Heart left ventricle (tissue), 16 donors: ENCODE data around the gene CBX4. TPM values are rescaled to one million over a fixed set of nuclear protein-coding genes. Genes with fewer than 3 reads are reported as not detected.

Source experiments
- ATAC-seq, 4 donors: fragments of 200-7000 bp; cut with Tn5 transposase; one replicate each; pipeline ENCODE4 v1.9.1; 2020 to 2022; ENCODE audit warnings: moderate library complexity in 4 of 4, mild to moderate bottlenecking in 3 of 4, moderate number of reproducible peaks in 1 of 4
- DNase-seq, 5 donors: peaks; one replicate each; pipeline ENCODE4 v3.0.0-alpha.2; 2020
- H3K27ac ChIP-seq, 12 donors: fragments of 200-600 bp; sonication (generic) in 4 of 12; one replicate each; pipeline versions ENCODE4 v1.5.0 to v1.8.0; 2016 to 2022; ENCODE audit warnings: mild to moderate bottlenecking in 2 of 12
- H3K27me3 ChIP-seq, 9 donors: fragments of 200-600 bp; sonication (generic) in 2 of 9; one replicate each; pipeline versions ENCODE4 v1.5.1 to v1.8.0; 2016 to 2022; ENCODE audit warnings: mild to moderate bottlenecking in 3 of 9
- H3K36me3 ChIP-seq, 9 donors: fragments of 200-600 bp; sonication (generic) in 2 of 9; one replicate each; pipeline versions ENCODE4 v1.5.0 to v1.8.0; 2018 to 2022; ENCODE audit warnings: mild to moderate bottlenecking in 2 of 9
- H3K4me1 ChIP-seq, 12 donors: fragments of 200-600 bp; sonication (generic) in 4 of 12; one replicate each; pipeline versions ENCODE4 v1.5.0 to v1.8.0; 2016 to 2022; ENCODE audit warnings: mild to moderate bottlenecking in 3 of 12
- H3K4me3 ChIP-seq, 12 donors: fragments of 200-600 bp; sonication (generic) in 4 of 12; one replicate each; pipeline versions ENCODE4 v1.5.0 to v1.8.0; 2017 to 2022; ENCODE audit warnings: mild to moderate bottlenecking in 9 of 12, moderate library complexity in 4 of 12
- H3K9me3 ChIP-seq, 12 donors: fragments of 200-600 bp; sonication (generic) in 4 of 12; one replicate each; pipeline versions ENCODE4 v1.5.0 to v1.8.0; 2016 to 2022; ENCODE audit warnings: mild to moderate bottlenecking in 1 of 12
- POLR2A ChIP-seq, 2 donors: fragments of 450-650 bp; IDR thresholded peaks; one replicate each; pipeline ENCODE4 v1.6.1; 2017; ENCODE audit warnings: antibody characterized with exemption in 2 of 2, mild to moderate bottlenecking in 2 of 2, moderate library complexity in 2 of 2
- WGBS, 4 donors: extraction: QIAGEN DNeasy Blood & Tissue Kit in 2 of 4; methylation state at CpG; one replicate each; pipeline versions ENCODE4 v1.1.5 to v1.1.7; 2013 to 2018; 5-methylcytosine and 5-hydroxymethylcytosine counted together
- intact Hi-C, 10 donors: fragments of 100-400 bp; cut with DNase I; formaldehyde crosslinking; loops; one replicate each; pipeline versions ENCODE4 v1.11.1 to v1.14.2; 2022
- polyA plus RNA-seq, 2 donors: library from polyadenylated mRNA; stranded (reverse); fragments of 200-250 nt; gene quantifications; one replicate each; pipeline ENCODE4 v1.2.3, GENCODE V29; 2013
- total RNA-seq, 9 donors: library from RNA; depleted of rRNA in 2 of 9; stranded (reverse); fragments of >200 nt in 2 of 9; fragmentation: NEBNext Ultra II Directional in 3 of 9; extraction: Animal tissue kit (Norgen Biotek cat#: 25700) in 3 of 9; gene quantifications; one replicate each; pipeline versions ENCODE4 v1.1.0 to v1.2.4, GENCODE V29; 2016 to 2023
- TF ChIP-seq, protein P1 (sequence below), 12 donors: fragments of 200-600 bp; sonication (generic) in 4 of 12; IDR thresholded peaks; one replicate each; pipeline versions ENCODE4 v1.5.0 to v1.8.0; 2018 to 2022; ENCODE audit warnings: antibody characterized with exemption in 12 of 12, mild to moderate bottlenecking in 5 of 12
- donor health status: ischemic (EF 13 %, LVEDD 7.1; RV severe dilation, severe dysfunction).
- donor health status: healthy with polysubstance abuse.
- donor health status: DM: no; HTN: yes; CAD: no.
- donor health status: DM: no; HTN: no; CAD: no.
- donor health status: ischemic (EF 25% LVEDD 6.9; RV normal size, moderate dysfunction).
- donor health status: ischemic (EF 25% LVEDD 5.7; RV mildly dilated, moderate dysfunction).
- donor health status: healthy.
- donor health status: DM: yes; HTN: yes; CAD: no.
- donor health status: ischemic (EF 35%, LVEDD 5.7; RV mildly dilated, moderate dysfunction).
- donor health status: nonischemic (EF 11% LVEDD 7.7; RV severe dilation, severe dysfunction).
- donor health status: DM: yes; HTN: yes; CAD: no.
- donor health status: PGD.
- donor health status: ischemic (EF 29% LVEDD 5.4; RV normal size, mild dysfunction).
- donor health status: nonischemic (EF 23%, LVEDD 6.1; RV moderate dilation, normal function).

Gene CBX4
- total and polyA plus RNA-seq, 11 donors = 10.9 to 41.1 (median 26.8) TPM

DNA sequence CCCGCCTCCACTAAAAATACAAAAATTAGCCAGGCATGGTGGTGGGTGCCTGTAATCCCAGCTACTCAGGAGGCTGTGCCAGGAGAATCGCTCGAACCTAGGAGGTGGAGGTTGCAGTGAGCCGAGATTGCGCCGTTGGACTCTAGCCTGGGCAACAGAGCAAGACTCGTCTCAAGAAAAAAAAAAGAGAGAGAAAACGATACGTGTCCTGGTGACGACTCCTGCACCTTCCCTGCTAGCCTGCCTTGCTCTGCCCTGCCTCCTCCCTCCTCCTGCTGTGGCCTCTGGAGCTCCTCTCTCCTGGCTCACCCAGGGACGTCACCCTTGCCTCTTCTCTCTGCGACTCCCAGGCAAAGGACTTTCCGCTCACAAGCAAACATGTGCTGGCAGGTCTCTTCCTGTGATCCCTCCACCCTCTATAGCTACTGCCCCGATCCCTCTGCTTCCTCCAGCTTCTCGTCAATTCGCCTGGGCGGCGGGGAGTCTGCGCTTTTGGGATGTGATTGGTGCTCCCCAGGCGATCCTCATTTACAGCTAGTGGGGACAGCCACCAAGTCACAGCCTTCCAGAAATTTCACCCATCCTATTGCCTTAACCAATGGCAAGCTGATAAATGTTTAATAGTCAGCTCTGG lies 25.5 kb upstream of the CBX4 start:
- peak in 1 of 5 donors; percentile 37 for DNase-seq
- Histone ChIP-seq H3K9me3 (no peaks in the 10 kb centered on the region), H3K27ac (no peak overlapping the region), H3K36me3 (no peaks in the 10 kb centered on the region), H3K4me1 (peaks cover 0 to 6% (median 0%) of the 10 kb centered on the region in 12 donors), H3K4me3 (no peak overlapping the region), H3K27me3 (peaks cover 0 to 58% (median 12%) of the 10 kb centered on the region in 9 donors)
- TF ChIP-seq POLR2A (IDR thresholded peaks at IDR 0.05) = no peak
- WGBS, 4 donors = 69 to 76% (median 73%) methylated on average over 20 of the region's 20 CpGs
- intact Hi-C loops = loop anchor here in 1 of 10 donors (10.0 kb wide), 1 partner anchor 130 kb away; no protein-coding TSS in a partner anchor
- no peak for ATAC-seq

DNA sequence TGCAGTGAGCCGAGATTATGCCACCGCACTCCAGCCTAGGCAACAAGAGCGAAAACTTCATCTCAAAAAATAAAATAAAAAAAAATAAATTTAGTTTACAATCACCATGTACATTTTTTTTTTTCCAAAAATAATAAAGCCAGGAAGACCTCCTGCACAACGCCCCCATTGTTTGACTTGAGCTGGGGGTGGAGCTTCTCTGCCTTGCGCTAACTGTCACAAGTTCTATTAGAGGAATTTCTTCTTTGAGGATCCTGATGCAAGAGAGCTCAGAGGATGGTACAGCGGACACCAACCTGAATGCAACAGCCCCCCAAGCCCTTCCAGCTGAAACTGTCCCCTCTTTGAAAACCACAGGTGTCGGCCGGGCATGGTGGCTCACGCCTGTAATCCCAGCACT lies 24.9 kb upstream of the CBX4 start:
- Histone ChIP-seq H3K27me3 (peaks cover 0 to 61% (median 12%) of the 10 kb centered on the region in 9 donors), H3K36me3 (no peaks in the 10 kb centered on the region), H3K27ac (no peak overlapping the region), H3K4me3 (no peak overlapping the region), H3K9me3 (no peaks in the 10 kb centered on the region), H3K4me1 (peaks cover 0 to 6% (median 0%) of the 10 kb centered on the region in 12 donors)
- WGBS, 4 donors = 82 to 88% (median 86%) methylated on average over 8 to 9 of the region's 9 CpGs
- intact Hi-C loops = loop anchor here in 1 of 10 donors (10.0 kb wide), 1 partner anchor 131 kb away; no protein-coding TSS in a partner anchor
- no peak for TF ChIP-seq POLR2A (IDR thresholded peaks at IDR 0.05)
- TF ChIP-seq, protein P1, sequence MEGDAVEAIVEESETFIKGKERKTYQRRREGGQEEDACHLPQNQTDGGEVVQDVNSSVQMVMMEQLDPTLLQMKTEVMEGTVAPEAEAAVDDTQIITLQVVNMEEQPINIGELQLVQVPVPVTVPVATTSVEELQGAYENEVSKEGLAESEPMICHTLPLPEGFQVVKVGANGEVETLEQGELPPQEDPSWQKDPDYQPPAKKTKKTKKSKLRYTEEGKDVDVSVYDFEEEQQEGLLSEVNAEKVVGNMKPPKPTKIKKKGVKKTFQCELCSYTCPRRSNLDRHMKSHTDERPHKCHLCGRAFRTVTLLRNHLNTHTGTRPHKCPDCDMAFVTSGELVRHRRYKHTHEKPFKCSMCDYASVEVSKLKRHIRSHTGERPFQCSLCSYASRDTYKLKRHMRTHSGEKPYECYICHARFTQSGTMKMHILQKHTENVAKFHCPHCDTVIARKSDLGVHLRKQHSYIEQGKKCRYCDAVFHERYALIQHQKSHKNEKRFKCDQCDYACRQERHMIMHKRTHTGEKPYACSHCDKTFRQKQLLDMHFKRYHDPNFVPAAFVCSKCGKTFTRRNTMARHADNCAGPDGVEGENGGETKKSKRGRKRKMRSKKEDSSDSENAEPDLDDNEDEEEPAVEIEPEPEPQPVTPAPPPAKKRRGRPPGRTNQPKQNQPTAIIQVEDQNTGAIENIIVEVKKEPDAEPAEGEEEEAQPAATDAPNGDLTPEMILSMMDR (IDR thresholded peaks at IDR 0.05) = no peak
- ATAC-seq (no peak), DNase-seq (peak in 1 of 5 donors; percentile 40)

DNA sequence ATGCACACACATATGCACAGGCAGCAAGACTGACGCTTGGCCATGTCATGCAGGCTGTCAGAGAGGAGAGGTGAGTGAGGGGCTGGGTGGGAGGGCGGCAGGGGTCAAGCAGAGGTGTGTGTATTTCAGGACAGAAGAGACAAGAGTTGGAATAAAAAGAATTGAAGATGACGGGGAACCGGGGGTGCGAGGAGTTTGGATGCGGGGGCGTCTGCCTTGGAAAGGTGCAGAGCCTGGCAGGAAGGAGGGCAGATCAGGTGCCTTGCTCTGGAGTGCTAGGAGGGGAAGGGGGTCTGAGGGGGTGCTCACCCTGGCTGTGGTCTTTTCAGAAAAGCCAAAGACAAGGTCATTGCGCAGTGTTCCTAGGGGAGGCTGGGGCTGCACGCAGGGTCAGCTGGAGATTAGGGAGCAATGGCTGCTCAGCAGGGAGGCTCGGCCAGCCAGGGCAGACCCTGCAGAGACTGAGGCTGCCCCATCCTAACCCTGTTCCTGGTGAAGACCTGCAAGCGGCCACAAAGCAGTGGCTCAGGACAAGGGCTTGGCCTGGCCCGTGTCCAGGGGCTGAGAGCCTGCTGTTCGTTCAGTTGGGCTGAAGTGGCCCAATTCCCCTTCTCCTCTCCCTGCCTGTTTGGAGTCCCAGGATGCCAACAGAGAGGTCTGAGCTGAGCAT lies 23.7 kb upstream of the CBX4 start:
- Histone ChIP-seq H3K4me3 (no peak overlapping the region), H3K27me3 (peaks cover 0 to 58% (median 12%) of the 10 kb centered on the region in 9 donors), H3K36me3 (no peaks in the 10 kb centered on the region), H3K4me1 (peaks cover 0 to 6% (median 0%) of the 10 kb centered on the region in 12 donors), H3K9me3 (no peaks in the 10 kb centered on the region), H3K27ac (no peak overlapping the region)
- TF ChIP-seq, protein P1 (IDR thresholded peaks at IDR 0.05) = no peak
- no peak for TF ChIP-seq POLR2A (IDR thresholded peaks at IDR 0.05)
- intact Hi-C loops = loop anchor here in 1 of 10 donors (10.0 kb wide), 1 partner anchor 132 kb away; no protein-coding TSS in a partner anchor
- 60 to 73% (median 63%) methylated on average over 11 to 13 of the region's 13 CpGs for WGBS, 4 donors
- DNase-seq = peak in 2 of 5 donors; percentile 38 to 57
- peak in 2 of 4 donors; percentile 7 to 14 for ATAC-seq

DNA sequence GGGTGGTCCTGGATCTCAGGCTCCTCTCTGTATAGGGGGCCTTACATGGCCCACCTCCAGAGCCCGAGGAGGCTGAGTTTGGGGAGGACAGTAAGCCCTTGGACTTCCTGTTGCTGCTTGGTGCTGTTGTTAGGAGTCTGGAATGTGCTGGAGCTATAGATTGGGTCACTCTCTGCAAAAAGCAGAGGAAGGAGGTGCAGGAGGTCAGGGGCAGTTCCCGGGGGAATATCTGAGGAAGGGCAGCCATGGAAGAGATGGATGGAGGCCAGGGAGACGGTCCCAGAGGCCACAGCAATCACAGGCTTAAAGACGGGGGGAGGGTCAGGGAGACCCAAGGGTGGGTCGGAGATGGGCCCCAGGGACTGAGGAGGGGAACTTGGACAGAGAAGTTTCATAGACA lies 23.0 kb upstream of the CBX4 start:
- TF ChIP-seq, protein P1 (IDR thresholded peaks at IDR 0.05) = no peak
- no peak for TF ChIP-seq POLR2A (IDR thresholded peaks at IDR 0.05)
- ATAC-seq (peak in 1 of 4 donors; percentile 38), DNase-seq (peak in 1 of 5 donors; percentile 54)
- Histone ChIP-seq H3K4me1 (peaks cover 0 to 5% (median 0%) of the 10 kb centered on the region in 12 donors), H3K9me3 (no peaks in the 10 kb centered on the region), H3K36me3 (no peaks in the 10 kb centered on the region), H3K4me3 (no peak overlapping the region), H3K27ac (no peak overlapping the region), H3K27me3 (peaks cover 0 to 56% (median 12%) of the 10 kb centered on the region in 9 donors)
- intact Hi-C loops = loop anchor here in 1 of 10 donors (10.0 kb wide), 1 partner anchor 133 kb away; no protein-coding TSS in a partner anchor
- 36 to 56% (median 53%) methylated on average over 5 of the region's 5 CpGs for WGBS, 4 donors
